Fibroblast of lung (primary cell): Measurements from ENCODE around the gene CPA4.

Experiments
- CTCF ChIP-seq, 2 donors: IDR thresholded peaks in 1 of 2; conservative IDR thresholded peaks in 1 of 2; 1 replicate in 1 of 2; 2 replicates in 1 of 2; pipeline ENCODE4 v1.5.1; 2011 to 2012; ENCODE audit warnings: low read length in 2 of 2, control low read depth in 1 of 2, inconsistent platforms in 1 of 2, low read depth in 1 of 2, mild to moderate bottlenecking in 1 of 2
- EZH2 ChIP-seq: IDR thresholded peaks from 2 replicates; pipeline ENCODE4 v1.5.1; 2012; ENCODE audit warnings: low read length, control low read depth, mild to moderate bottlenecking; ENCODE audit errors: missing control alignments

DNA sequence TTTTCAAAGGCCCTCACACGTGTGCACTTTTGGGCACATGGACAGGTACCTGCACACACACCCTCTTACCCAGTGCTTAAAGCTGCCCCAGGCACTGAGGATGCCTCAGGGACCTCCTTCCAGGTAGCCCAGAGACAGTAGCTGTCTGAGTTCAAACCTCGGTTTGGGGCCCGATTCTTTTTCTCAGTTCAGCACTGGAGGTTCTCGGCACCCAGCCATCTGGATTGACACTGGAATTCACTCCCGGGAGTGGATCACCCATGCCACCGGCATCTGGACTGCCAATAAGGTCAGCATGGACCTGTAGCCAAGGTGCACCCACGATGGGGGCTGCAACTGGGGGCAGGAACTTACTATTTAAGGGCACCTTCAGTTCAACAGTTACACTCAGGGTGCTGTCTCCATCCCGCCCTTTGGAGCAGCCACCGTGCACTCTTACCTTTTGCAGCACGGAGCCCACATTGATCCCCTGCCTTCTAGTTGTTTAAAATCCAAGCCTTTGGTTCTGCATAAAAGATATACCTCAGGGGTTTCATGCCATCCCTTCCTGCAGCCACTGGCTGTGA lies 69.4 kb downstream of the CPA4 start:
- TF ChIP-seq CTCF (conservative IDR thresholded peaks at IDR 0.05 in 1 of 2, IDR thresholded peaks at IDR 0.05 in 1 of 2; ENCODE audit: low read depth in 1 of 2, low read length in 2 of 2): no peak
- no peak for TF ChIP-seq EZH2
